ENCODE results near the gene DENND1B.

- TF ChIP-seq, protein P1, sequence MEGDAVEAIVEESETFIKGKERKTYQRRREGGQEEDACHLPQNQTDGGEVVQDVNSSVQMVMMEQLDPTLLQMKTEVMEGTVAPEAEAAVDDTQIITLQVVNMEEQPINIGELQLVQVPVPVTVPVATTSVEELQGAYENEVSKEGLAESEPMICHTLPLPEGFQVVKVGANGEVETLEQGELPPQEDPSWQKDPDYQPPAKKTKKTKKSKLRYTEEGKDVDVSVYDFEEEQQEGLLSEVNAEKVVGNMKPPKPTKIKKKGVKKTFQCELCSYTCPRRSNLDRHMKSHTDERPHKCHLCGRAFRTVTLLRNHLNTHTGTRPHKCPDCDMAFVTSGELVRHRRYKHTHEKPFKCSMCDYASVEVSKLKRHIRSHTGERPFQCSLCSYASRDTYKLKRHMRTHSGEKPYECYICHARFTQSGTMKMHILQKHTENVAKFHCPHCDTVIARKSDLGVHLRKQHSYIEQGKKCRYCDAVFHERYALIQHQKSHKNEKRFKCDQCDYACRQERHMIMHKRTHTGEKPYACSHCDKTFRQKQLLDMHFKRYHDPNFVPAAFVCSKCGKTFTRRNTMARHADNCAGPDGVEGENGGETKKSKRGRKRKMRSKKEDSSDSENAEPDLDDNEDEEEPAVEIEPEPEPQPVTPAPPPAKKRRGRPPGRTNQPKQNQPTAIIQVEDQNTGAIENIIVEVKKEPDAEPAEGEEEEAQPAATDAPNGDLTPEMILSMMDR (IDR thresholded peaks at IDR 0.05) = no peak
- no peak for TF ChIP-seq POLR2A (IDR thresholded peaks at IDR 0.05)
- TF ChIP-seq POLR2AphosphoS5 (IDR thresholded peaks at IDR 0.05; ENCODE audit: insufficient read depth in 1 of 2, low read depth in 1 of 2) = no peak
Observed at GRCh38 chr1:197559244-197559643, 216.0 kb downstream of the DENND1B start.
